Activated CD4-positive, alpha-beta T cell treated with anti-CD3 and anti-CD28 coated beads, Interleukin-2, Interleukin-6, amounts not matched to agents 100 ng/mL and 50 ng/mL, durations not matched to agents 16 hours and 8 hours (primary cell): ENCODE results near the gene MYH7B.

Experiments
- DNase-seq: peaks from one replicate; pipeline ENCODE4 v3.0.0-alpha.2; 2020

Gene MYH7B

GRCh38 chr20:34977365-34978091 lies 21.9 kb downstream of the MYH7B start:
- no peak for DNase-seq

- no peak for DNase-seq
These were observed 22.6 kb downstream of the MYH7B start for GRCh38 chr20:34978092-34978744.

GRCh38 chr20:34979366-34980153 lies 23.9 kb downstream of the MYH7B start:
- peak; percentile 19 for DNase-seq

GRCh38 chr20:34980543-34981233 lies 25.0 kb downstream of the MYH7B start:
- DNase-seq = no peak

- DNase-seq = no peak
These were observed 26.8 kb downstream of the MYH7B start for GRCh38 chr20:34982270-34983088.

- DNase-seq = no peak
These were observed 27.6 kb downstream of the MYH7B start for GRCh38 chr20:34983089-34983820.

- no peak for DNase-seq
These were observed 28.5 kb downstream of the MYH7B start for GRCh38 chr20:34983995-34984735.

- no peak for DNase-seq
These were observed 29.1 kb downstream of the MYH7B start for GRCh38 chr20:34984756-34985261.

- DNase-seq = no peak
These were observed 30.0 kb downstream of the MYH7B start for GRCh38 chr20:34985461-34986310.

- DNase-seq = no peak
These were observed 30.9 kb downstream of the MYH7B start for GRCh38 chr20:34986311-34987287.

- DNase-seq = no peak
These were observed 31.9 kb downstream of the MYH7B start for GRCh38 chr20:34987288-34988190.

GRCh38 chr20:34988191-34988540 lies 32.5 kb downstream of the MYH7B start:
- no peak for DNase-seq

- no peak for DNase-seq
These were observed 33.5 kb downstream of the MYH7B start for GRCh38 chr20:34989118-34989517.

GRCh38 chr20:34989670-34990069 lies 34.0 kb downstream of the MYH7B start:
- DNase-seq = no peak

- no peak for DNase-seq
These were observed 34.6 kb downstream of the MYH7B start for GRCh38 chr20:34990231-34990630.

GRCh38 chr20:34990661-34991214 lies 35.1 kb downstream of the MYH7B start:
- no peak for DNase-seq
